Measurements from ENCODE around the gene ADORA3. TPM values are rescaled to one million over a fixed set of nuclear protein-coding genes. Genes with fewer than 3 reads are reported as not detected.

The ADORA3 gene
- total and polyA plus RNA-seq, 10 of the 15 experiments (the other 5 are each of a cell fraction or from before 2014, with no cell fraction given), result 0.14 to 0.29 (median 0.18) TPM; not detected in 2

DNA sequence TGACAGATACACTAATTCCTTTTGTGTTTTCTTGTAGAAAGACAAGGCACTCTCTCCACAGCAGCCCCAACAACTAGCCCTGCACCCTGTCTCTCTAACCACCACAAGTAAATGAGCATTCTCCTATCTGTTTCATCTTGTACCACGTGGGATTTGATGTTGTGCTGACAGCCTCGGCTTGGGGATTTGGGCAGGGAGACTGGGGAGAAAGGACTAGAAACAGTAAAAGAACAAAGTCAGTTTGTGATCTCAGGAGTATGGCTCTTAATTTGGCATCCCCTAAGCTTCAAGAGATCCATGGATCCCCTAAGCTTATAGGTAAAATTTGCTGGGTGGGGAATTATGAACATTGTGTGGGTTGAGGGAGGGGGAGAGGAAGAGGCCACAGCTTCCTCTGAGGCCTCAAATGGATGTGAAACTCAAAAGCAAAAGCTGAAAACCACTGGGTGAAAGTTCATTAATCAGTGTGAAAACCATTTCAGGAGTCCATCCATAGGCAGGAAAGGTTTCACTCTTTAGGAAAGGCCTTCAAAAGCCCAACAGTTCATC lies 26.6 kb downstream of the ADORA3 start (continued):
- TF ChIP-seq CTCF (IDR thresholded peaks at IDR 0.05 in 2 of 3, conservative IDR thresholded peaks at IDR 0.05 in 1 of 3; ENCODE audit: control insufficient read depth in 2 of 3, extremely low read depth in 1 of 3, insufficient read depth in 1 of 3, low read depth in 3 of 3, low read length in 3 of 3), result no peak
- peak; percentile 54 for TF ChIP-seq MEF2B (IDR thresholded peaks at IDR 0.05; ENCODE audit: partially characterized antibody, poor library complexity, severe bottlenecking)
- peak; percentile 56; the same call in 1 of the 2 replicates for TF ChIP-seq IRF4 (IDR thresholded peaks at IDR 0.05; ENCODE audit: low read depth, low read length)
- no peak for TF ChIP-seq BCLAF1 (IDR thresholded peaks at IDR 0.05)
- TF ChIP-seq, protein P1, sequence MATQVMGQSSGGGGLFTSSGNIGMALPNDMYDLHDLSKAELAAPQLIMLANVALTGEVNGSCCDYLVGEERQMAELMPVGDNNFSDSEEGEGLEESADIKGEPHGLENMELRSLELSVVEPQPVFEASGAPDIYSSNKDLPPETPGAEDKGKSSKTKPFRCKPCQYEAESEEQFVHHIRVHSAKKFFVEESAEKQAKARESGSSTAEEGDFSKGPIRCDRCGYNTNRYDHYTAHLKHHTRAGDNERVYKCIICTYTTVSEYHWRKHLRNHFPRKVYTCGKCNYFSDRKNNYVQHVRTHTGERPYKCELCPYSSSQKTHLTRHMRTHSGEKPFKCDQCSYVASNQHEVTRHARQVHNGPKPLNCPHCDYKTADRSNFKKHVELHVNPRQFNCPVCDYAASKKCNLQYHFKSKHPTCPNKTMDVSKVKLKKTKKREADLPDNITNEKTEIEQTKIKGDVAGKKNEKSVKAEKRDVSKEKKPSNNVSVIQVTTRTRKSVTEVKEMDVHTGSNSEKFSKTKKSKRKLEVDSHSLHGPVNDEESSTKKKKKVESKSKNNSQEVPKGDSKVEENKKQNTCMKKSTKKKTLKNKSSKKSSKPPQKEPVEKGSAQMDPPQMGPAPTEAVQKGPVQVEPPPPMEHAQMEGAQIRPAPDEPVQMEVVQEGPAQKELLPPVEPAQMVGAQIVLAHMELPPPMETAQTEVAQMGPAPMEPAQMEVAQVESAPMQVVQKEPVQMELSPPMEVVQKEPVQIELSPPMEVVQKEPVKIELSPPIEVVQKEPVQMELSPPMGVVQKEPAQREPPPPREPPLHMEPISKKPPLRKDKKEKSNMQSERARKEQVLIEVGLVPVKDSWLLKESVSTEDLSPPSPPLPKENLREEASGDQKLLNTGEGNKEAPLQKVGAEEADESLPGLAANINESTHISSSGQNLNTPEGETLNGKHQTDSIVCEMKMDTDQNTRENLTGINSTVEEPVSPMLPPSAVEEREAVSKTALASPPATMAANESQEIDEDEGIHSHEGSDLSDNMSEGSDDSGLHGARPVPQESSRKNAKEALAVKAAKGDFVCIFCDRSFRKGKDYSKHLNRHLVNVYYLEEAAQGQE (IDR thresholded peaks at IDR 0.05; ENCODE audit: low read depth, low read length), result no peak
- TF ChIP-seq YY1 (IDR thresholded peaks at IDR 0.05; ENCODE audit: low read depth, low read length), result 0 out of 2 replicates have a peak, but pooled peaks have one; percentile 19
- TF ChIP-seq CHD1 (IDR thresholded peaks at IDR 0.05; ENCODE audit: low read depth, low read length), result no peak
- TF ChIP-seq, protein P2, sequence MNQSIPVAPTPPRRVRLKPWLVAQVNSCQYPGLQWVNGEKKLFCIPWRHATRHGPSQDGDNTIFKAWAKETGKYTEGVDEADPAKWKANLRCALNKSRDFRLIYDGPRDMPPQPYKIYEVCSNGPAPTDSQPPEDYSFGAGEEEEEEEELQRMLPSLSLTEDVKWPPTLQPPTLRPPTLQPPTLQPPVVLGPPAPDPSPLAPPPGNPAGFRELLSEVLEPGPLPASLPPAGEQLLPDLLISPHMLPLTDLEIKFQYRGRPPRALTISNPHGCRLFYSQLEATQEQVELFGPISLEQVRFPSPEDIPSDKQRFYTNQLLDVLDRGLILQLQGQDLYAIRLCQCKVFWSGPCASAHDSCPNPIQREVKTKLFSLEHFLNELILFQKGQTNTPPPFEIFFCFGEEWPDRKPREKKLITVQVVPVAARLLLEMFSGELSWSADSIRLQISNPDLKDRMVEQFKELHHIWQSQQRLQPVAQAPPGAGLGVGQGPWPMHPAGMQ (IDR thresholded peaks at IDR 0.05; ENCODE audit: borderline replicate concordance), result no peak
- no peak for TF ChIP-seq SMC3 (IDR thresholded peaks at IDR 0.05; ENCODE audit: borderline replicate concordance, low read length)
- TF ChIP-seq MYB (IDR thresholded peaks at IDR 0.05; ENCODE audit: borderline replicate concordance, low read depth, low read length), result no peak
- TF ChIP-seq, protein P3, sequence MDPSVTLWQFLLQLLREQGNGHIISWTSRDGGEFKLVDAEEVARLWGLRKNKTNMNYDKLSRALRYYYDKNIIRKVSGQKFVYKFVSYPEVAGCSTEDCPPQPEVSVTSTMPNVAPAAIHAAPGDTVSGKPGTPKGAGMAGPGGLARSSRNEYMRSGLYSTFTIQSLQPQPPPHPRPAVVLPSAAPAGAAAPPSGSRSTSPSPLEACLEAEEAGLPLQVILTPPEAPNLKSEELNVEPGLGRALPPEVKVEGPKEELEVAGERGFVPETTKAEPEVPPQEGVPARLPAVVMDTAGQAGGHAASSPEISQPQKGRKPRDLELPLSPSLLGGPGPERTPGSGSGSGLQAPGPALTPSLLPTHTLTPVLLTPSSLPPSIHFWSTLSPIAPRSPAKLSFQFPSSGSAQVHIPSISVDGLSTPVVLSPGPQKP (IDR thresholded peaks at IDR 0.05; ENCODE audit: low read depth, low read length), result no peak
- TF ChIP-seq JUNB (IDR thresholded peaks at IDR 0.05), result no peak; the same call in 1 of the 2 replicates
- TF ChIP-seq E2F8 (IDR thresholded peaks at IDR 0.05; ENCODE audit: low read depth, partially characterized antibody), result no peak
- TF ChIP-seq POU2F2 (IDR thresholded peaks at IDR 0.05; ENCODE audit: borderline replicate concordance, low read depth, low read length), result no peak
- TF ChIP-seq POLR2AphosphoS2 (IDR thresholded peaks at IDR 0.05; ENCODE audit: low read depth, low read length), result no peak
